HUES64 (cell line): ENCODE measurements around the gene AP3M1. TPM values are rescaled to one million over a fixed set of nuclear protein-coding genes. Genes with fewer than 3 reads are reported as not detected.
"Not testable (repeated sequence)": the region's sequence is repeated elsewhere in the genome, so short reads cannot be mapped to it uniquely, and the experiment has no call there.

Source experiments
- H3K27ac ChIP-seq: 2 replicates; pipeline ENCODE4 v1.7.0; 2013; ENCODE audit warnings: low read depth, low read length, inconsistent platforms
- H3K27me3 ChIP-seq: 2 replicates; pipeline ENCODE4 v1.6.1; 2013; ENCODE audit warnings: mild to moderate bottlenecking, low read length; ENCODE audit not compliant: insufficient read depth
- H3K36me3 ChIP-seq: 2 replicates; pipeline ENCODE4 v1.6.1; 2013; ENCODE audit warnings: mild to moderate bottlenecking, low read length; ENCODE audit not compliant: insufficient read depth
- H3K4me1 ChIP-seq: 2 replicates; pipeline ENCODE4 v1.6.1; 2013; ENCODE audit warnings: mild to moderate bottlenecking, low read length, moderate library complexity; ENCODE audit not compliant: insufficient read depth
- H3K4me3 ChIP-seq: 2 replicates; pipeline ENCODE4 v1.5.1; 2013; ENCODE audit warnings: mild to moderate bottlenecking, low read length, moderate library complexity
- H3K9ac ChIP-seq: 2 replicates; pipeline ENCODE4 v1.6.1; 2013; ENCODE audit warnings: mild to moderate bottlenecking, low read depth, low read length
- H3K9me3 ChIP-seq: 2 replicates; pipeline ENCODE4 v1.6.1; 2013; ENCODE audit warnings: low read depth, low read length; ENCODE audit not compliant: insufficient read depth
- WGBS: fragments of 150-250, 120-280 bp; methylation state at CpG from one replicate; pipeline ENCODE4 v1.1.7; 2013; ENCODE audit warnings: missing lambda C conversion rate; 5-methylcytosine and 5-hydroxymethylcytosine counted together
- polyA plus RNA-seq, 2 experiments: library from polyadenylated mRNA; stranded (reverse); fragments of 50-300 nt; gene quantifications; one replicate each; pipeline ENCODE4 v1.2.3, GENCODE V29; 2013

The AP3M1 gene, protein sequence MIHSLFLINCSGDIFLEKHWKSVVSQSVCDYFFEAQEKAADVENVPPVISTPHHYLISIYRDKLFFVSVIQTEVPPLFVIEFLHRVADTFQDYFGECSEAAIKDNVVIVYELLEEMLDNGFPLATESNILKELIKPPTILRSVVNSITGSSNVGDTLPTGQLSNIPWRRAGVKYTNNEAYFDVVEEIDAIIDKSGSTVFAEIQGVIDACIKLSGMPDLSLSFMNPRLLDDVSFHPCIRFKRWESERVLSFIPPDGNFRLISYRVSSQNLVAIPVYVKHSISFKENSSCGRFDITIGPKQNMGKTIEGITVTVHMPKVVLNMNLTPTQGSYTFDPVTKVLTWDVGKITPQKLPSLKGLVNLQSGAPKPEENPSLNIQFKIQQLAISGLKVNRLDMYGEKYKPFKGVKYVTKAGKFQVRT
- 43.0 TPM for polyA plus RNA-seq (2013, experiment 1 of 2)
- 46.9 TPM for polyA plus RNA-seq (2013, experiment 2 of 2)

DNA sequence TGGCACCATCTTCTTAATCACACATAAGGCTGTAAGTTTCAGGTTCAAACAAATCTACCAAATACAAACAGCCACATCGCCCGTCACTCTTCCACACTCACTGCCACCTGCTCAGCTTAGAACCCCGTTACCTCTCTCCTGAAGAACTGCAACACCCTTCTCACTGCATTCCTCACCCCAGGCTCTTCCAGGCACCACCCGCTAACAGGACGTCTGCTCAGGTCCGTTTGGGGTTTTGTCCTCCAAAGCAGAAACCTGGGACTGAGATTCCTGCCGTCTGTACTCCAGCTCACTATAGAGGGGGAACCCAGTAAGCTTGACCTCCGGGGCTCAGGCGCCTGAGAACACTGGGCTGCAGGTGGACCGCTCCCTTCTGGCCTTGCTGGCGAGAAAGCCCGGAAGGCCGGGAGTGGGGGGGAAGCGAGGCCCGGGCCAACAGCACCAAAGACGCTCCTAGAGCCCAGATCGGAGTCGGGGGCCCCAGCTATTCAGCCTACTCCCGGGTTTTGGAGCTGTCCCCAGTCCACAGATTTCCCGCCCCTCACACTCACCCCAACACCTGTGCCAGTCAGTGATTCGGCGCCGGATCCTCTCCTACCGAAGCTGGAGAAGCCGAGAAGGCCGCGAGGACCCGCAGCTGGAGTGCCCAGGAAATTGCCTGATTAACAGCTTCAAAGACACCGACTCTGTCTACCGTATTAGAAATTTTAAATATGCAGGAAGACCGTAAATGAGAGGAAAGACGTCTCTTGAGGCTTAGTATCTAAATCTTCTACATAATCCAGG lies at the start of gene AP3M1:
Gene AP3M1 (minus strand): TSS at position 625 of the 786 bp plus-strand sequence. CDS start 12,449 bp downstream, outside the sequence.
- H3K27me3 ChIP-seq = no peaks in the 10 kb centered on the region
- peak within 1 kb of the TSS; percentile 85 for H3K4me3 ChIP-seq
- no peaks in the 10 kb centered on the region for H3K9me3 ChIP-seq
- peak within 1 kb of the TSS; percentile 90 for H3K27ac ChIP-seq
- H3K4me1 ChIP-seq = peaks cover 19% of the 10 kb centered on the region
- H3K9ac ChIP-seq = peak within 1 kb of the TSS; percentile 91
- peaks cover 10% of the 10 kb centered on the region; the same call in 1 of the 2 replicates for H3K36me3 ChIP-seq
- under 1% methylated on average over 32 of the region's 32 CpGs for WGBS

DNA sequence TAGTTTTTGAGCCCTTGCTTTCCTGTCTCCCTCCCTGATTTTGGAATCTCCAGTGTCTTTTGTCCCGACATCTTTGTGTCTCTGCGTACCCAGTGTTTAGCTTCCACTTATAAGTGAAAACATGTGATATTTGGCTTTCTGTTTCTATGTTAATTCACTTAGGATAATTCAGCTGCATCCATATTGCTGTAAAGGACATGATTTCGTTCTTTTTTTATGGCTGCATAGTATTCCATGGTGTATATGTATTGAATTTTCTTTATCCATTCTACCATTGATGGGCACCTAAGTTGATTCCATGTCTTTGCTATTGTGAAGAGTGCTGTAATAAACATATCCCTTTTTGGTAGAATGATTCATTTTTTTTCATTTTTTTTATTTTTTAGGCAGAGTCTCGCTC lies 48.7 kb upstream of the AP3M1 start:
- Histone ChIP-seq H3K9me3 (no peaks in the 10 kb centered on the region), H3K27ac (no peak overlapping the region), H3K9ac (no peak overlapping the region), H3K4me1 (0 out of 2 replicates have a peak, but pooled peaks cover 4% of the 10 kb centered on the region), H3K27me3 (no peaks in the 10 kb centered on the region), H3K36me3 (peaks cover 17% of the 10 kb centered on the region), H3K4me3 (no peak overlapping the region)
- 93% methylated on average over 4 of the region's 4 CpGs for WGBS

DNA sequence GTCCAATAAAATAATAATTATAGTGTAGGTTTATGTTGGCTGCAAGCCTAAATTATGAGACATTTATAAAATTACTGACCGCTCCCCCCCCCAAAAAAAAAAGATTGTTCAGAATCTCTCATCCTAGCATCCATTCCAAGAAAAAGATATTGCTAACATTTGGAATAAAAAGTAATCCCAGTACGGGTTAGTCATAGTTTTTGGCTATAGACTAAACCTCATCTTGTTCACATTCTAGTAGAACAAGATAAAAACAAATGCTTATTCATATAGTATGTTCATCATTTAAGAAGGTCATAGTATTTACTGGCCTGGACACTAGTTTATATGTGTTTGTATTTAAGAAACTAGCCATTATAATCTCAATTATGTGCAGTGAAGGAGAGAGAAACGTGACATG lies 44.4 kb upstream of the AP3M1 start:
- no peak overlapping the region for H3K4me3 ChIP-seq
- no peak overlapping the region for H3K27ac ChIP-seq
- no CpG with 5 or more reads among the region's 3 CpGs for whole genome bisulfite sequencing
- H3K9ac ChIP-seq = no peak overlapping the region
- H3K9me3 ChIP-seq = no peaks in the 10 kb centered on the region
- peaks cover 13% of the 10 kb centered on the region for H3K4me1 ChIP-seq
- H3K27me3 ChIP-seq = no peaks in the 10 kb centered on the region
- H3K36me3 ChIP-seq = no peaks in the 10 kb centered on the region

DNA sequence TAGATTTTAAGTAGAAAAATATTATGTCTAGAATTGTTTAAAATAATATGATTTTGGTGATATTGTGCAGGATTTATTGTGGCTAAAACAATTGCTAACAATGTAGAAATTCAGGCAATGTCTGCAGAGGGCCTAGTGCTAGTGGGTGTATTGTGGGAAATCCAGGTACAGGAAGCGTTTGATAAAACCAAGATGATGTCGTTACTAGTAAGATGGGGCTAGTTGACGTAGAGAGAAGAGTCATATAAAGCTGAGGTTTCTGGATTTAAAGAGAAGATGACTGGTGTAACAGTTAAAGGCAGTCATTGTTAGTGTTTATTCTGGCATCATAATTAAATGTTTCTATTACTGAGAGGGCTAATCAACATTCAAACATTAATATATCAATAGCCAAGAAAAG lies 43.9 kb upstream of the AP3M1 start:
- Histone ChIP-seq H3K4me1 (peaks cover 17% of the 10 kb centered on the region), H3K27ac (no peak overlapping the region), H3K36me3 (no peaks in the 10 kb centered on the region), H3K9me3 (no peaks in the 10 kb centered on the region), H3K9ac (no peak overlapping the region), H3K4me3 (no peak overlapping the region), H3K27me3 (no peaks in the 10 kb centered on the region)
- 95% methylated on average over 3 of the region's 3 CpGs for WGBS

DNA sequence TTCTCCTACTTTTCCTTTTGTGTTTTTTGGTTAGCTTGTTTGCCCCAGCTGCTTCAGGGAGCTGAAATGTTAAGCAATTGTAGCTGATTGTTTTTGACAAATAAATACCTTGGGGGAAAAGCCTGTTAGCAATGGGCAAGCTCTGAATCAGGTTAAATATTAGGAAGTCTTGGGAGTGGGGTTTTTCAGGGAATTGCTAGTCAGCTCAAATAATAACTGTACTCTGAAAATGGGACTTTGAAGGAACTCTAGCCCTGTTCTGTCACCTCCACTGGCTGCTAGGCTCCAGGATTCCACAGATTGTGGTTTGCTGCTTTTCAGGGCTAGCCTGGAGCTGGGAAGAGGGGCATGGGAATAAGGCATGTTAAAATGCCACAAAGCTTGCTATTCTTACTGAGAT lies 39.9 kb upstream of the AP3M1 start:
- no peak overlapping the region for H3K9ac ChIP-seq
- peaks cover 18% of the 10 kb centered on the region for H3K4me1 ChIP-seq
- no peaks in the 10 kb centered on the region for H3K9me3 ChIP-seq
- H3K4me3 ChIP-seq = no peak overlapping the region
- H3K27me3 ChIP-seq = no peaks in the 10 kb centered on the region
- no peaks in the 10 kb centered on the region for H3K36me3 ChIP-seq
- H3K27ac ChIP-seq = no peak overlapping the region

DNA sequence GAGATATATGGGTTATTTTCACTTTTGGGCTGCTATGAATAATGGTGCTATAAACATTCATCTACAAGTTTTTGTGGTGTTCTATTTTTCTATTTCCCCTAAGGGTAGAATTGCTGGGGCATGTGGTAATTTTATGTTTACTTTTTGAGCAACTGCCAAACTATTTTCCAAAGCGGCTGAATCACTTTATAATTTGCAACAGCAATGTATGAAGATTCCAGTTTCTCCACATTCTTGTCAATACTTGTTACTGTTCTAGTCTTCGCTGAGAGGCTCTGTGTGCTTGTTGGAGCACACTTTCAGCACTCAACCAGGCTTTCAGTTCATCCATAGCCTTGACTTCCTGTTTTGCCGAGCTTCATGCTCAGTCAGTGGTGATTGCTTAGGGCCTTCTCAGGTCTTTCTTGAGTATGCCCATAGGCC lies 39.4 kb upstream of the AP3M1 start:
- peaks cover 18% of the 10 kb centered on the region for H3K4me1 ChIP-seq
- H3K4me3 ChIP-seq = no peak overlapping the region
- H3K9me3 ChIP-seq = no peaks in the 10 kb centered on the region
- 65% methylated on average over 3 of the region's 3 CpGs for WGBS
- H3K9ac ChIP-seq = no peak overlapping the region
- no peak overlapping the region for H3K27ac ChIP-seq
- H3K36me3 ChIP-seq = no peaks in the 10 kb centered on the region
- no peaks in the 10 kb centered on the region for H3K27me3 ChIP-seq

DNA sequence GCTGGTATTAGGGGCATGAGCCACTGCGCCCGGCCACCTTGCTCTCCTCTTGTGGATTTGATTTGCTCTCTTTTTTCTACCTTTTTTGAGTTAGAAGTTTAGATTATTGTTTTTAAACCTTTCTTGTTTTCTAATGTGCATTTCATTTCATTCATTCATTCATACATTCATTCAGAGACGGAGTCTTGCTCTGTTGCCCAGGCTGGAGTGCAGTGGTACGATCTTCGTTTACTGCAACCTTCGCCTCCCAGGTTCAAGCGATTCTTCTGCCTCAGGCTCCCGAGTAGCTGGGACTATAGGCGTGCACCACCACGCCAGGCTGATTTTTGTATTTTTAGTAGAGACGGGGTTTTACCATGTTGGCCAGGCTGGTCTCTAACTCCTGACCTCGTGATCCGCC lies 38.0 kb upstream of the AP3M1 start:
- H3K36me3 ChIP-seq, H3K9me3 ChIP-seq, H3K27me3 ChIP-seq, H3K27ac ChIP-seq, H3K4me3 ChIP-seq, H3K9ac ChIP-seq: not testable (repeated sequence)
- peaks cover 16% of the 10 kb centered on the region for H3K4me1 ChIP-seq
- 96% methylated on average over 13 of the region's 13 CpGs for WGBS

DNA sequence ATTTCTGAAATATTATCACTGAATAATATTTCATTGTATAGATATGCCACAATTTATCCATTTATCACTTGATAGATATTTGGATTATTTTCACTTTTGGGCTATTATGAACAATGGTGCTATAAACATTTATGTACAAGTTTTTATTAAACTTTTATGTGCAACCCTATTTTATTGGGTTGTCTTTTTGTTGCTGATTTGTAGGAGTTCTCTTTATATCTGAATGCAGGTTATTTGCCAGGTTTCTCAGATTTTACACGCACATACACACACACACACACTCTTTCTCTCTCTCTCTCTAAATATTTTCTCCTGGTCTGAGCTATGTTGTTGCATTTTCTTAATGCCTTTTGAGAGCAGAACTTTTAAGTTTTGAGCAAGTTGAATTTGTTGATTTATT lies 36.6 kb upstream of the AP3M1 start:
- no peaks in the 10 kb centered on the region for H3K27me3 ChIP-seq
- 100% methylated on average over 1 of the region's 1 CpG for WGBS
- H3K4me3 ChIP-seq = no peak overlapping the region
- H3K9ac ChIP-seq = no peak overlapping the region
- H3K4me1 ChIP-seq = peaks cover 13% of the 10 kb centered on the region
- H3K36me3 ChIP-seq = no peaks in the 10 kb centered on the region
- no peak overlapping the region for H3K27ac ChIP-seq
- H3K9me3 ChIP-seq = no peaks in the 10 kb centered on the region

DNA sequence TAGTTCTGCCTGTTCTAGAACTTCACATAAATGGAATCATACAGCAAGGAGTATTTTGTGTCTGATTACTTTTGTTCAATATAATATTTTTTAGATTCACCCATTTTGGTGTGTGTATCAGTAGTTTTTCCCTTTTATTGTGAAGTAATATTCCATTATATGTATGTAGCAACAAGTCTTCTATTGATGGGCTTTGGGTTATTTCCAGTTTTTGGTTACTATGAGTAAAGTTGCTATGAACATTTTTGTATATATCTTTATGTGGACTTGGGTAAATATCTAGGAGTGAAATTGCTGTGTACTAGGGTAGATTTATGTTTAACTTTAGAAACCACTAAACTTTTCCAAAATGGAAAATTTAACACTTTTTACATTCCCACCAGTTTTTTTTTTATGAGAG lies 36.0 kb upstream of the AP3M1 start:
- Histone ChIP-seq H3K27me3 (no peaks in the 10 kb centered on the region), H3K36me3 (no peaks in the 10 kb centered on the region), H3K9me3 (no peaks in the 10 kb centered on the region), H3K9ac (no peak overlapping the region), H3K4me1 (peaks cover 14% of the 10 kb centered on the region), H3K27ac (no peak overlapping the region), H3K4me3 (no peak overlapping the region)

DNA sequence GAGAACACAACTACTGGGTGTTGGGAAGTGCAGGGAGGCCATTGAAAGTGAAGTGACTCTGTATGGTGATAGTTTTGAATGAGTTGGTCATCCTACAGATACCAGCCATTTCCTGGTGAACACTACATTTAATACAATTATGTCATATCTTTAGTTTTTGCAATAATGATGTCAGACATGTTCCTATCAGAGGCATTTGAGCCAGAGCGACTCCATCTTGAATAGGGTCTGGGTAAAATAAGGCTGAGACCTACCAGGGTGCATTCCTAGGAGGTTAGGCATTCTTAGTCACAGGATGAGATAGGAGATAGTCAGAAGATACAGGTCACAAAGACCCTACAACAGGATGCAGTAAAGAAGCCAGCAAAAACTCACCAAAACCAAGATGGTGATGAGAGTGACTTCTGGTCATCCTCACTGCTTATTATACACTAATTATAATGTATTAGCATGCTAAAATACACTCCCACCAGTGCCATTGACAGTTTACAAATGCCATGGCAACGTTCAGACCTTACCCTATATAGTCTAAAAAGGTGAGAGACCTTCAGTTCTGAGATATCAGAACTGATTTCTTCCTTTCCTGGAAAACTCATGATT lies 28.6 kb upstream of the AP3M1 start:
- Histone ChIP-seq H3K9ac (no peak overlapping the region), H3K27me3 (no peaks in the 10 kb centered on the region), H3K4me1 (peaks cover 35% of the 10 kb centered on the region), H3K36me3 (no peaks in the 10 kb centered on the region), H3K27ac (no peak overlapping the region), H3K9me3 (no peaks in the 10 kb centered on the region), H3K4me3 (no peak overlapping the region)
- 87% methylated on average over 2 of the region's 2 CpGs for WGBS
